Neural cell (in vitro differentiated cells): ENCODE data around the gene GCNT1. TPM values are rescaled to one million over a fixed set of nuclear protein-coding genes. Genes with fewer than 3 reads are reported as not detected.

Source experiments
- H2AFZ ChIP-seq: fragments of 200-600, 300-800 bp; sonication (generic), shearing (Covaris generic); 2 replicates; pipeline ENCODE4 v1.6.0; 2014; ENCODE audit warnings: low read depth, mild to moderate bottlenecking, antibody characterized with exemption, low read length, moderate library complexity
- H3F3A ChIP-seq: fragments of 200-600 bp; shearing (Covaris generic); 2 replicates; pipeline ENCODE4 v1.6.1; 2016; ENCODE audit warnings: mild to moderate bottlenecking, moderate library complexity, mixed read lengths, antibody characterized with exemption, low read length; ENCODE audit not compliant: insufficient read depth, poor library complexity, severe bottlenecking
- H3K27ac ChIP-seq: fragments of 200-600, 300-800 bp; sonication (generic), shearing (Covaris generic); 2 replicates; pipeline ENCODE4 v1.5.1; 2014; ENCODE audit warnings: mild to moderate bottlenecking, low read length, moderate library complexity
- H3K27me3 ChIP-seq: fragments of 300-800, 200-600 bp; sonication (generic), shearing (Covaris generic); 2 replicates; pipeline ENCODE4 v1.6.0; 2014; ENCODE audit warnings: mild to moderate bottlenecking, low read depth, low read length, moderate library complexity; ENCODE audit not compliant: insufficient read depth
- H3K36me3 ChIP-seq: fragments of 300-800, 200-600 bp; sonication (generic), shearing (Covaris generic); 2 replicates; pipeline ENCODE4 v1.5.1; 2014; ENCODE audit warnings: mild to moderate bottlenecking, antibody characterized with exemption, low read length, moderate library complexity; ENCODE audit not compliant: insufficient read depth
- H3K4me2 ChIP-seq: fragments of 300-800, 200-600 bp; sonication (generic), shearing (Covaris generic); 2 replicates; pipeline ENCODE4 v1.6.0; 2014; ENCODE audit warnings: mild to moderate bottlenecking, low read length
- H3K4me3 ChIP-seq: fragments of 300-800, 200-600 bp; sonication (generic), shearing (Covaris generic); 2 replicates; pipeline ENCODE4 v1.5.1; 2014; ENCODE audit warnings: mild to moderate bottlenecking, low read length, moderate library complexity
- H3K79me2 ChIP-seq: fragments of 200-600 bp; shearing (Covaris generic); replicated peaks from 2 replicates; pipeline ENCODE4 v1.6.0; 2014; ENCODE audit warnings: mild to moderate bottlenecking, low read length, moderate library complexity; ENCODE audit not compliant: insufficient read depth
- H3K9ac ChIP-seq: fragments of 300-800, 200-600 bp; sonication (generic), shearing (Covaris generic); 2 replicates; pipeline ENCODE4 v1.6.1; 2016; ENCODE audit warnings: mild to moderate bottlenecking, low read length, mixed read lengths
- H3K9me2 ChIP-seq: fragments of 200-600 bp; shearing (Covaris generic); 2 replicates; pipeline ENCODE4 v1.6.1; 2016; ENCODE audit warnings: mild to moderate bottlenecking, low read length, mixed read lengths; ENCODE audit not compliant: insufficient read depth
- H3K9me3 ChIP-seq: fragments of 200-600, 300-800 bp; sonication (generic), shearing (Covaris generic); 2 replicates; pipeline ENCODE4 v1.6.1; 2016; ENCODE audit warnings: mild to moderate bottlenecking, mixed run types, low read length, moderate library complexity, mixed read lengths
- H4K20me1 ChIP-seq: fragments of 200-600 bp; shearing (Covaris generic); 2 replicates; pipeline ENCODE4 v1.6.1; 2016; ENCODE audit warnings: mild to moderate bottlenecking, mixed run types; ENCODE audit not compliant: insufficient read depth
- CTCF ChIP-seq: fragments of 450-650 bp; IDR thresholded peaks from 2 replicates; pipeline ENCODE4 v1.5.1; 2014; ENCODE audit warnings: antibody characterized with exemption, mild to moderate bottlenecking, moderate library complexity; ENCODE audit not compliant: poor library complexity, severe bottlenecking
- EP300 ChIP-seq: fragments of 450-650 bp; conservative IDR thresholded peaks from 2 replicates; pipeline ENCODE4 v1.6.1; 2014; ENCODE audit warnings: antibody characterized with exemption, mild to moderate bottlenecking, moderate library complexity; ENCODE audit not compliant: poor library complexity, severe bottlenecking
- EZH2 ChIP-seq: fragments of 200-600, 300-800 bp; shearing (Covaris generic), sonication (generic); IDR thresholded peaks from 2 replicates; pipeline ENCODE4 v1.6.1; 2014; ENCODE audit warnings: antibody characterized with exemption, low read length, borderline replicate concordance, mild to moderate bottlenecking; ENCODE audit not compliant: insufficient read depth, poor library complexity, severe bottlenecking
- MXI1 ChIP-seq: fragments of 450-650 bp; conservative IDR thresholded peaks from 2 replicates; pipeline ENCODE4 v1.6.1; 2014; ENCODE audit warnings: antibody characterized with exemption, mild to moderate bottlenecking; ENCODE audit not compliant: poor library complexity, severe bottlenecking
- POLR2AphosphoS5 ChIP-seq: IDR thresholded peaks from 2 replicates; pipeline ENCODE4 v1.6.1; 2012
- RAD21 ChIP-seq: fragments of 450-650 bp; conservative IDR thresholded peaks from 2 replicates; pipeline ENCODE4 v1.6.1; 2014; ENCODE audit warnings: antibody characterized with exemption, mild to moderate bottlenecking, moderate library complexity
- REST ChIP-seq: IDR thresholded peaks from 2 replicates; pipeline ENCODE4 v1.6.1; 2012; ENCODE audit warnings: borderline replicate concordance
- SMC3 ChIP-seq: fragments of 450-650 bp; conservative IDR thresholded peaks from 2 replicates; pipeline ENCODE4 v1.6.1; 2014; ENCODE audit warnings: antibody characterized with exemption, mild to moderate bottlenecking, moderate library complexity; ENCODE audit not compliant: poor library complexity
- TAF1 ChIP-seq: IDR thresholded peaks from 2 replicates; pipeline ENCODE4 v1.6.1; 2012; ENCODE audit warnings: low read depth
- polyA plus RNA-seq: library from polyadenylated mRNA; depleted of rRNA; stranded (reverse); fragments of >200 nt; gene quantifications from 2 replicates; pipeline ENCODE4 v1.2.3, GENCODE V29; 2014

The GCNT1 gene
- polyA plus RNA-seq, 1 donor from 2014 or later, result 0.22 TPM

- H3K79me2 ChIP-seq, result no peaks in the 10 kb centered on the region
- H3K27ac ChIP-seq, result no peak overlapping the region
- no peak overlapping the region for H3K4me2 ChIP-seq
- no peak overlapping the region for H3K4me3 ChIP-seq
- TF ChIP-seq EP300 (no peak), POLR2AphosphoS5 (no peak), TAF1 (no peak), CTCF (no peak), EZH2 (no peak), MXI1 (no peak), REST (no peak), RAD21 (no peak), SMC3 (no peak)
- no peaks in the 10 kb centered on the region for H3F3A ChIP-seq
- no peaks in the 10 kb centered on the region for H3K9me2 ChIP-seq
- peaks cover 7% of the 10 kb centered on the region for H3K9me3 ChIP-seq
- H2AFZ ChIP-seq, result no peak overlapping the region
- no peaks in the 10 kb centered on the region for H4K20me1 ChIP-seq
- H3K9ac ChIP-seq, result no peak overlapping the region
- H3K36me3 ChIP-seq, result no peaks in the 10 kb centered on the region
- H3K27me3 ChIP-seq, result no peaks in the 10 kb centered on the region
These were observed 45.3 kb upstream of the GCNT1 start for GRCh38 chr9:76413658-76414057.

GRCh38 chr9:76414661-76415060 lies 44.3 kb upstream of the GCNT1 start:
- Histone ChIP-seq H3K27me3 (no peaks in the 10 kb centered on the region), H3K9me3 (peaks cover 7% of the 10 kb centered on the region), H3K79me2 (no peaks in the 10 kb centered on the region), H3K36me3 (no peaks in the 10 kb centered on the region), H3F3A (no peaks in the 10 kb centered on the region), H3K4me3 (no peak overlapping the region), H4K20me1 (no peaks in the 10 kb centered on the region), H3K4me2 (no peak overlapping the region), H3K9me2 (no peaks in the 10 kb centered on the region), H3K27ac (no peak overlapping the region), H2AFZ (no peak overlapping the region), H3K9ac (no peak overlapping the region)
- no peak for TF ChIP-seq SMC3
- no peak for TF ChIP-seq MXI1
- TF ChIP-seq RAD21, result no peak
- no peak for TF ChIP-seq POLR2AphosphoS5
- TF ChIP-seq EZH2, result no peak

- no peak for TF ChIP-seq EZH2
- TF ChIP-seq SMC3, result no peak
- TF ChIP-seq REST, result no peak
- no peak for TF ChIP-seq POLR2AphosphoS5
- no peak for TF ChIP-seq EP300
- no peak for TF ChIP-seq RAD21
- no peak for TF ChIP-seq MXI1
- no peak for TF ChIP-seq TAF1
- TF ChIP-seq CTCF, result no peak
- Histone ChIP-seq H4K20me1 (no peaks in the 10 kb centered on the region), H3K36me3 (no peaks in the 10 kb centered on the region), H3K4me3 (no peak overlapping the region), H3K27me3 (no peaks in the 10 kb centered on the region), H3F3A (no peaks in the 10 kb centered on the region), H3K4me2 (no peak overlapping the region), H3K9ac (no peak overlapping the region), H3K79me2 (no peaks in the 10 kb centered on the region), H3K27ac (no peak overlapping the region), H3K9me3 (peaks cover 7% of the 10 kb centered on the region), H2AFZ (no peak overlapping the region), H3K9me2 (no peaks in the 10 kb centered on the region)
These were observed 43.8 kb upstream of the GCNT1 start for GRCh38 chr9:76415154-76415553.
